Uterus (tissue), 4 donors: ENCODE results near the gene RTN4RL2. TPM values are rescaled to one million over a fixed set of nuclear protein-coding genes. Genes with fewer than 3 reads are reported as not detected.

Experiments used
- DNase-seq, 2 donors: peaks; one replicate each; pipeline ENCODE4 v3.0.0-alpha.2; 2019 to 2020
- H3K27ac ChIP-seq, 2 donors: fragments of 200-600 bp; sonication (generic); 1 replicate in 1 of 2; 2 replicates in 1 of 2; pipeline ENCODE4 v1.5.1; 2016 to 2018
- H3K27me3 ChIP-seq, 2 donors: fragments of 200-600 bp; sonication (generic); one replicate each; pipeline ENCODE4 v1.5.1; 2018 to 2019; ENCODE audit warnings: control low read depth in 1 of 2
- H3K36me3 ChIP-seq, 2 donors: fragments of 200-600 bp; sonication (generic); one replicate each; pipeline ENCODE4 v1.5.1; 2019; ENCODE audit warnings: control low read depth in 1 of 2
- H3K4me1 ChIP-seq, 2 donors: fragments of 200-600 bp; sonication (generic); one replicate each; pipeline ENCODE4 v1.5.1; 2018 to 2019; ENCODE audit warnings: control low read depth in 1 of 2
- H3K4me3 ChIP-seq, 2 donors: fragments of 200-600 bp; sonication (generic); 1 replicate in 1 of 2; 2 replicates in 1 of 2; pipeline ENCODE4 v1.5.1; 2018 to 2019; ENCODE audit warnings: mild to moderate bottlenecking in 1 of 2
- H3K9me3 ChIP-seq, 2 donors: fragments of 200-600 bp; sonication (generic); one replicate each; pipeline ENCODE4 v1.5.1; 2019; ENCODE audit warnings: control low read depth in 1 of 2
- POLR2A ChIP-seq, 2 donors: fragments of 450-650 bp; IDR thresholded peaks; one replicate each; pipeline ENCODE4 v1.6.1; 2016; ENCODE audit warnings: antibody characterized with exemption in 2 of 2, mild to moderate bottlenecking in 1 of 2, moderate library complexity in 1 of 2
- intact Hi-C: fragments of 100-400 bp; cut with DNase I; formaldehyde crosslinking; loops from one replicate; pipeline ENCODE4 v1.15.1; 2023; ENCODE audit warnings: low total_unique reads
- total RNA-seq, 4 donors: library from RNA; depleted of rRNA in 3 of 4; stranded (reverse); fragments of >200 nt in 3 of 4; gene quantifications; one replicate each; pipeline versions ENCODE4 v1.1.0 to v1.2.4, GENCODE V29; 2014 to 2023
- TF ChIP-seq, protein P1 (sequence below), 4 experiments: fragments of 200-600 bp in 2 of 4; fragments of 450-650 bp in 2 of 4; sonication (generic) in 2 of 4; IDR thresholded peaks; one replicate each; pipeline ENCODE4 v1.5.1; 2016 to 2019; ENCODE audit warnings: antibody characterized with exemption in 4 of 4, mild to moderate bottlenecking in 2 of 4, moderate library complexity in 1 of 4
- donor health status: DM: yes; HTN: yes; CAD: no.

The RTN4RL2 gene
- total RNA-seq, 4 donors from 2014 or later: 1.7 TPM; not detected in 3

DNA sequence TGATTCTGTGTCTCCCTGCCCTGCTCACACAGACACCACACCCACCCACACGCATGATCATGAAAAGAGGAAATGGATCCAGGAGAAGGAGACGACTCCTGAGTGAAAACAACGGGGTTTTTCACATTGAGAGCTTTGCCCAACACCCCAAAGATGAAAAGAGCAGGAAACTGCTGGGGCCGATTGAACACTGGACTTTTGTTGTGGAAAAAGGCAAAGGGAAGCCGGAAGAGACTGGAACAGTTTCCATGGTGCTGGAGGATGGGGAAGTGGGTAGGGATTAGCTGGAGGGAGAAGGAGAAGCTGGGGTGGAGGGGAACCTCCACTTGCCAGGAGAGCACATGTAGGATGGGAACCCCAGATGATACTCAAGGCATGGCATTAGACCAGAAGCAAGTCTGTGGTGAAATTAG, 28.2 kb upstream of the RTN4RL2 start:
- no peak overlapping the region for H3K27ac ChIP-seq
- intact Hi-C loops: no loop called here
- no peaks in the 10 kb centered on the region for H3K27me3 ChIP-seq
- no peak overlapping the region for H3K4me3 ChIP-seq
- TF ChIP-seq POLR2A (IDR thresholded peaks at IDR 0.05): no peak
- TF ChIP-seq, protein P1, sequence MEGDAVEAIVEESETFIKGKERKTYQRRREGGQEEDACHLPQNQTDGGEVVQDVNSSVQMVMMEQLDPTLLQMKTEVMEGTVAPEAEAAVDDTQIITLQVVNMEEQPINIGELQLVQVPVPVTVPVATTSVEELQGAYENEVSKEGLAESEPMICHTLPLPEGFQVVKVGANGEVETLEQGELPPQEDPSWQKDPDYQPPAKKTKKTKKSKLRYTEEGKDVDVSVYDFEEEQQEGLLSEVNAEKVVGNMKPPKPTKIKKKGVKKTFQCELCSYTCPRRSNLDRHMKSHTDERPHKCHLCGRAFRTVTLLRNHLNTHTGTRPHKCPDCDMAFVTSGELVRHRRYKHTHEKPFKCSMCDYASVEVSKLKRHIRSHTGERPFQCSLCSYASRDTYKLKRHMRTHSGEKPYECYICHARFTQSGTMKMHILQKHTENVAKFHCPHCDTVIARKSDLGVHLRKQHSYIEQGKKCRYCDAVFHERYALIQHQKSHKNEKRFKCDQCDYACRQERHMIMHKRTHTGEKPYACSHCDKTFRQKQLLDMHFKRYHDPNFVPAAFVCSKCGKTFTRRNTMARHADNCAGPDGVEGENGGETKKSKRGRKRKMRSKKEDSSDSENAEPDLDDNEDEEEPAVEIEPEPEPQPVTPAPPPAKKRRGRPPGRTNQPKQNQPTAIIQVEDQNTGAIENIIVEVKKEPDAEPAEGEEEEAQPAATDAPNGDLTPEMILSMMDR (IDR thresholded peaks at IDR 0.05): no peak
- no peaks in the 10 kb centered on the region for H3K9me3 ChIP-seq
- no peaks in the 10 kb centered on the region for H3K36me3 ChIP-seq
- H3K4me1 ChIP-seq: peaks cover 0 to 10% of the 10 kb centered on the region in 2 donors
- no peak for DNase-seq

DNA sequence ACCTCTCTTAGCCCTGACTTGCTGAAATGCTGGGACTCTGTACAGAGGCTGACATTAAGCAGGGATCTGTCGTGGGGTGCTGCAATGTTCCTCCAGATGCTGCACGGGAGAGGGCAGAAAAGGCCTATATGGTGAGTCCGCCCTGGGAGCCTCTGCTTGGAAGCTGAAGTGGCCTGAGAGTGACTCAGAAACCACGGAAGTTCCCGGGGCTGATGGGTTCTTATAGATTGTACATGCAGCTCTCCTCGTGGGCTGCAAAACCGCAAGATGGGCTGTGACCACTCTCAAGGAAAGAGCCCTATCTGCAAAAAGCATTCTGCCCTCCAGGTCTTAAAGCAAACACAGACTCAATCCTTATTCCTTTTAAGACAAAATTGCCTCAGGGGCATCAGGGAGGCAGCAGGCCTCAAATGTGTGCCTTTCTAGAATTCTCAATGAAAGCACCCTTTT, 27.6 kb upstream of the RTN4RL2 start:
- no peak for DNase-seq
- Histone ChIP-seq H3K9me3 (no peaks in the 10 kb centered on the region), H3K4me3 (no peak overlapping the region), H3K27me3 (no peaks in the 10 kb centered on the region), H3K36me3 (no peaks in the 10 kb centered on the region), H3K27ac (no peak overlapping the region), H3K4me1 (peaks cover 0 to 8% of the 10 kb centered on the region in 2 donors)
- TF ChIP-seq, protein P1 (IDR thresholded peaks at IDR 0.05): no peak
- no peak for TF ChIP-seq POLR2A (IDR thresholded peaks at IDR 0.05)
- intact Hi-C loops: no loop called here

DNA sequence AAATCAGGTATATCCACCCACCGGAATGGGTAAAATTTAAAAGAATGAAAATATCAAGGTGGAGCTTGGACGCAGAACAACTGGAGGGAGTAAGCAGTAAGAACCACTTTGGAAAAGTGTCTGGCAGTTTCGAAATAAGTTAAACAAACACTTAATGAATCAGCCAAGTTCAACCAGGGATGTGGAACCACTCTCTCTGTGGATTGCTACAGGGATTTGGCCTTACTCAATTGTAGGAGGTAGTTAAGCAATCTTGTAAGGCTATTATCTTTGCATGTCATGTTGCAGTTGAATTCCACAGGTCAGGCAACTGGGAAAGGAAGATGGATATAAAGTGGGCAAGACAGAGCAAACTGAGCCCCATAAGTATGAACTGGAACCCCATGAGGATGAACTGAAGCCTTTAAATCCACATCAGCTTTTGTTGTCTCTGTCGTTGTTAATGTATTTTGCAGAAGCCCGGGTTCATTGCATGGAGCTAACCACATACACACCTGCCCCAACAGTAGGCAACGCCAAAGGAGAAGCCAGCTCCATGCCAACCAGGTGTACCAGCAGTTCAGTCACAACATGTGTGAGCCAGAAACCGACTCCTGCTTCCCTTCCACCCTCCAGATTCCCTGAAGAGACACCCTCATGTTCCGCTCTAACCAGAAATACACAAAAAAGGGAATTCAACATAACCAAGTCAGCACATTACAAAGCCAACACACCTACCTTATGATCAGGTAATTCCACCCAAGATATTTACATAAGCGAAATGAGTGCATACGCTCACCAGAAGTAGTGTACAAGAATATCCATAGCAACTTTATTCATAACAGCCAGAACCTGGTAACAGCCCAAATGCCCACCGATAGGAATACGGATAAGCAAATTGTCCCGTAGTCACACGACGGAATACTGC, 25.4 kb upstream of the RTN4RL2 start:
- Histone ChIP-seq H3K27me3 (no peaks in the 10 kb centered on the region), H3K36me3 (no peaks in the 10 kb centered on the region), H3K4me1 (no peaks in the 10 kb centered on the region), H3K27ac (no peak overlapping the region), H3K4me3 (no peak overlapping the region), H3K9me3 (no peaks in the 10 kb centered on the region)
- TF ChIP-seq POLR2A (IDR thresholded peaks at IDR 0.05): no peak
- TF ChIP-seq, protein P1 (IDR thresholded peaks at IDR 0.05): no peak
- DNase-seq: no peak
- intact Hi-C loops: no loop called here

DNA sequence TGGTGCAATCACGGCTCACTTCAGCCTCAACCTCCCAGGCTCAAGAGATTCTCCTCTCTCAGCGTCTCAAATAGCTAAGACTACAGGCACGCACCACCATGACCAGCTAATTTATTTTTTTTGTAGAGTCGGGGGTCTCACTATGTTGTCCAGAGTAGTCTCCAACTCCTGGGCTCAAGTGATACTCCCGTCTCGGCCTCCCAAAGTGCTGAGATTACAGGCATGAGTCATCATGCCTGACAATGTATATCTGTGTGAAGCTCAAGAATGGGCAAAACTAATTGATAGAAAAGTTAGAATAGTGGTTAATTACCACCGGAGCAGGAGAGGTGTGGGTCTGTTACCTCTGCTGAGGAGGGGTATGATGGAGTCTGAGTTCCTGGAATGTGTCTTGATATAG, 24.3 kb upstream of the RTN4RL2 start:
- no peaks in the 10 kb centered on the region for H3K27me3 ChIP-seq
- no peaks in the 10 kb centered on the region for H3K36me3 ChIP-seq
- H3K4me1 ChIP-seq: no peaks in the 10 kb centered on the region
- H3K9me3 ChIP-seq: no peaks in the 10 kb centered on the region
- TF ChIP-seq POLR2A (IDR thresholded peaks at IDR 0.05): no peak
- TF ChIP-seq, protein P1 (IDR thresholded peaks at IDR 0.05): no peak
- intact Hi-C loops: no loop called here
- no peak overlapping the region for H3K4me3 ChIP-seq
- no peak for DNase-seq
- no peak overlapping the region for H3K27ac ChIP-seq
